GM12864 (cell line): ENCODE measurements around the gene PDE3A.
"Not testable (repeated sequence)": the region's sequence is repeated elsewhere in the genome, so short reads cannot be mapped to it uniquely, and the experiment has no call there.

Source experiments
- DNase-seq: peaks from one replicate; pipeline ENCODE4 v3.0.0-alpha.2; 2011; ENCODE audit warnings: low read depth
- H3K4me3 ChIP-seq: 2 replicates; pipeline ENCODE4 v1.5.1; 2011; ENCODE audit warnings: mild to moderate bottlenecking, low read depth, low read length, control low read depth
- CTCF ChIP-seq: IDR thresholded peaks from 2 replicates; pipeline ENCODE4 v1.5.1; 2011; ENCODE audit warnings: low read depth, mild to moderate bottlenecking, moderate library complexity, low read length, control low read depth, inconsistent platforms; ENCODE audit errors: missing control alignments

PDE3A gene

GRCh38 chr12:20368114-20368650 is at the start of gene PDE3A:
PDE3A (plus strand) TSS chr12:20368537; CDS start chr12:20369285, 748 bp downstream.
- H3K4me3 ChIP-seq: no peak within 1 kb of the TSS
- TF ChIP-seq CTCF: no peak
- no peak for DNase-seq

GRCh38 chr12:20319366-20319765 is 49.0 kb upstream of the PDE3A start:
- no peak for TF ChIP-seq CTCF
- no peak for DNase-seq
- no peak overlapping the region for H3K4me3 ChIP-seq

- no peak for DNase-seq
- no peak for TF ChIP-seq CTCF
- H3K4me3 ChIP-seq: no peak overlapping the region
These were observed 47.8 kb upstream of the PDE3A start for GRCh38 chr12:20320552-20320951.

GRCh38 chr12:20330826-20331505 is 37.4 kb upstream of the PDE3A start:
- not testable (repeated sequence) for H3K4me3 ChIP-seq, DNase-seq

- no peak for TF ChIP-seq CTCF
- DNase-seq: no peak
- H3K4me3 ChIP-seq: no peak overlapping the region
These were observed 29.3 kb upstream of the PDE3A start for GRCh38 chr12:20339060-20339459.

GRCh38 chr12:20342111-20342510 is 26.2 kb upstream of the PDE3A start:
- H3K4me3 ChIP-seq: no peak overlapping the region
- no peak for TF ChIP-seq CTCF
- DNase-seq: no peak

GRCh38 chr12:20345866-20346265 is 22.5 kb upstream of the PDE3A start:
- H3K4me3 ChIP-seq: no peak overlapping the region
- DNase-seq: no peak
- TF ChIP-seq CTCF: no peak
